GM19324 (cell line): ENCODE data around the gene CTRL.
"Not testable (repeated sequence)": the region's sequence is repeated elsewhere in the genome, so short reads cannot be mapped to it uniquely, and the experiment has no call there.

ENCODE experiments used
- ATAC-seq: cut with Tn5 transposase; IDR thresholded peaks from one replicate; pipeline ENCODE4 v1.9.1; 2021; ENCODE audit warnings: mild to moderate bottlenecking, moderate library complexity; ENCODE audit not compliant: unreplicated experiment, low FRiP score

CTRL gene

DNA sequence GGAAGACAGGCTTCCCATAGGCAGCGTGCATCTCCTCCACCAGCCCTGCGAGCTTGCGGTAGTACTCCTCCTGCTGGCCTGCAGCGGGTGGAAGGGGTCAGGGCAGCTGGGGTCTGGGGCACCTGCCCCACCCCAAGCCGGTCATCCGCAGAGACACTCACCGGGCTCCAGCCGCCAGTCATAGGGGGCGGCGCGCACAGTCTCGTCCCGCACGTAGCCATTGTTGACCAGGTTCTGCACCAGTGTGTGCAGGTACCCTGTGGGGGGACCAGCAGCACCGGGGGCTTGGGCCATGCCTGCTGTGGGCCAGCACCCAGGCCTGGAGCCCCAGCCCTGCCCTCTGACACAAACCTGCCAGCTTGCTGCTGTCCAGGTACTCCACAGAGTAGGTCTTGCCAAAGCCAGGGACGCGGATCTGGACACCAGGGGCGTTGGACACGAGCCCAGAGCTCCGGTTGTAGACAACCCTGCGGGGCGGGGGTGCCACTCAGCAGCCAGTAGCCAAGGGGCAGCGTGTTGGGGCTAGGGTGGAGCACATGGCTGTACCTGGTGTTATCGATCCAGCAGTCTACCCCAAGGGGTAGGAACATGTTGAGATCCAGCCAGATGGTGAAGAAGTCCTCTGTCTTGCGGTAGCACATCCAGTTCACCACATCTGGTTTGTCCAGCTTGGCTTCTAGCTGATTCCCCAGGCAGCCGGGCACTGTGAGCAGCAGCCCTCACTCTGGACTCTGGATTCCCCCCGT, 11.0 kb upstream of the CTRL start:
- ATAC-seq = no peak

DNA sequence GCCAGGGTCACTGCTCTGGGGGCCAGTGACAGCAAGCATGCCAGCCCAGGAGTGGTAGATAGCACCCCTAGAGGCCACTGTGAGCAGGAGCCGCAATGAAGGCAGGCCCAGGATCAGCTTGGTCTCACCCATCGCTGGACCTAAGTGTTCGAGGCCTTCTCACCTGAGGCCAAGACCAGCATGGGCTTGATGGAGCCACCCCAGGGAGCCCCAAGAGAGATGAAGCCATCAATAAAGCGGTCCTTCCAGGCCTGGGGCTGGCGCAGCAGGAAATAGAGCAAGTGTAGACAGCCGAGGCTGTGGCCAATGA, 10.5 kb upstream of the CTRL start:
- no peak for ATAC-seq

DNA sequence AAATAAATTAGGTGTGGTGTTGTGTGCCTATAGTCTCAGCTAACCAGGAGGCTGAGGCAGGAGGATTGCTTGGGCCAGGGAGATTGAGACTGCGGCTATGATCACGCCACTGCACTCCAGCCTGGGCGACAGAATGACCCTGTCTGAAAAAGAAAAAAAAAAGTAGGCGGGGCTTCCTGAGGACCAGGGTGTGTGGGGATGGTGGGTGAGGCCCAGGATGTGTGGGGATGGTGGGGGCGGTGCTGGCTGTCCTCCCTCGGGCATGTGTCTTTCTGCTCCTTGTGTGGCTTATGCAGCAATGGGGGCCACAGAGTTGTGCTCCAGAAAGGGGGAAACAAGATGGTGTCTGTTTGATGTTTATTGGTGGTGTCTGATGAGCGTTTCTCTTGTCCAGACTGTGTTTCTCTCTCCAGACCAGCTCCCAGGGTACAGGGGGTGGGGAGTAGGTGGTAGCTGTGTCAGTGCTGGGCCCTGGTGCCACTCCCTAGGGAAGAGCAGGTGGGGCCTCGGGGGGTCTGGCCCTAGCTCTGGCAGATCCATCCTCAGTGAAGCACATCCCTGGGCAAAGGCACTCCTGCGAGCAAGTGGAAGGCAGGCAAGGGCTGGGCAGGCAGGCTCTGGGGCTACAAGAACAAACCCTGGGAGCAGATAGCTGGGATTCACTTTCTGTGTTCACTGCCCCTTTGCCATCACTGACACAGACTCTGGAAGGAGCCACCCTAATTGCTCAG, 10.0 kb upstream of the CTRL start:
- ATAC-seq = no peak

DNA sequence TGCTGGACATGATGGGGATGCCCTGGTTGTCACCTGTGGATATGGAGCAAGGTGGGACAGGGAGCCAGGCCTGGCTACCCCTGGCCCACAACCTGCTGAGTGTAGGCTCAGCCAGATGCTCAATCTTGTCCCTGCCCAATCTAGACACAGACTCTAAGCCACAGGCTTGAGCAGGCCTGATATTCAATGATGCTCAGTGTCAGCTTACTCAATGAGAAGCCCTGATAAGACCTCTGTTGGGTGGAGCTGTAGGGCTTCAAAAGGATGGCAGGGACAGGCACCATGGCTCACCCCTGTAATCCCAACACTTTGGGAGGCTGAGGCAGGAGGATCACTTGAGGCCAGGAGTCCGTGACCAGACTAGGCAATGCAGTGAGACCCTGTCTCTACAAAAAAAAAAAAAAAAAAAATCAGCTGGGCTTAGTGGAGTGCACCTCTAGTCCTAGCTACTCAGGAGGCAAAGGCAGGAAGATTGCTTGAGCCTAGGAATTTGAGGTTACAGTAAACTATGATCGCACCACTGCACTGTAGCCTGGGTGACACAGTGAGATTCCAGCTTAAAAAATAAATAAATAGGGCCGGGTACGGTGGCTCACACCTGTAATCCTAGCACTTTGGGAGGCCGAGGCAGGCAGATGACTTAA, 8.9 kb upstream of the CTRL start:
- ATAC-seq = no peak

DNA sequence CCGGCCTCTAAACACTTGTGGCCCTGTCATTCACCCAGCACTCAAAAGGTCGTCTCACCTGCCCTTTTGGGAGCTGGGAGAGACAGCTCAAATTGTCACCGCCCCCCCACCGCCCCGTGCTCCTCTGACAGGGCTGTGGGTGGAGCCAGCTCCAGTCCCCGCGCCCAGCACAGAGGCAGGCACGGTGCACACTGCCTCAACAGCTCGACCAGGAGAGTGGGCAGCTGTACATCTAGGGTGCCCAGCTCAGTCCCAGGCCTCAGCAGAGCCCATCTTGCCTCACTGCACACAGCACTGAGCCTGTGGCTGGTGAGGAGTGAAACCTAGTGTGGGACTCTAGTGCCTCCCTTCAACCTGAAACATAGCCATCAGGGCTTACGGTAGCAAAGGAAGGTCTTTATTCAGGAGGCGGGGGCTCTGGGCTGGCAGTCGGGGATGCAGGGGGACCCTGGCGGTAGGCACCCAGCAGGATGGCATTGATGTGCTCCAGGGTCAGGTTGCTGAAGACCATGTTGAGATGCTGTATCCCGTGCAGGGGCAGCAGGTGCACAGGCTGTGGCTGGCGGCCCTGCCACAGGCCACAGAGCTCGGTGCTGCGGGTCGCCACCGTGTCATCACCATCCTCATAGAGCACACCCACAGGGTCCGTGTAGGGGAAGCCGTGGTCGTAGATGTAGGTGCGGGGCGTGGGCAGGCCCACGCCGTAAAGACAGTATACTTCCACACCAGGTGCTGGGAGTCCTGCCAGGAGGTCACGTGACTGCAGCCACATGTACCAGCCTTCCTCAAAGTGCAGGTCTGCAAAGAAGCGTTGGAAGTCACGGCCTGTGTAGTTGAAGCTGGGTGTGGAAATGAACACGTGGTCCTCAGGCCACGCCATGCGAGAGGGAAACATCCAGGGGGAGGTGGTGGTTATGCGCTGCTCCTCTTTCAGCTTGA, 8.1 kb upstream of the CTRL start:
- no peak for ATAC-seq

DNA sequence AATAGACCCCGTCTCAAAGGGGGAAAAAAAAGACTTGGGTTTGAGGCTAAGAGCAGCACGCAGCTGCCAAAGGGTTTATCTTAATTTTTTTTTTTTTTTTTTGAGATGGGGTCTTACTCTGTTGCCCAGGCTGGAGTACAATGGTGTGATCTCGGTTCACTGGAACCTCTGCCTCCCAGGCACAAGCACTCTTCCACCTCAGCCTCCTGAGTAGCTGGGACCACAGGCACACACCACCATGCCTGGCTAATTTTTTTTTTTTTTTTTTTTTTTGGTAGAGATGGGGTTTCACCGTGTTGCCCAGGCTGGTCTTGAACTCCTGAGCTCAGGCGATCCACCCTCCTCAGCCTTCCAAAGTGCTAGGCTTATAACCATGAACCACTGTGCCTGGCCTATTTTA, 6.1 kb upstream of the CTRL start:
- ATAC-seq = not testable (repeated sequence)

DNA sequence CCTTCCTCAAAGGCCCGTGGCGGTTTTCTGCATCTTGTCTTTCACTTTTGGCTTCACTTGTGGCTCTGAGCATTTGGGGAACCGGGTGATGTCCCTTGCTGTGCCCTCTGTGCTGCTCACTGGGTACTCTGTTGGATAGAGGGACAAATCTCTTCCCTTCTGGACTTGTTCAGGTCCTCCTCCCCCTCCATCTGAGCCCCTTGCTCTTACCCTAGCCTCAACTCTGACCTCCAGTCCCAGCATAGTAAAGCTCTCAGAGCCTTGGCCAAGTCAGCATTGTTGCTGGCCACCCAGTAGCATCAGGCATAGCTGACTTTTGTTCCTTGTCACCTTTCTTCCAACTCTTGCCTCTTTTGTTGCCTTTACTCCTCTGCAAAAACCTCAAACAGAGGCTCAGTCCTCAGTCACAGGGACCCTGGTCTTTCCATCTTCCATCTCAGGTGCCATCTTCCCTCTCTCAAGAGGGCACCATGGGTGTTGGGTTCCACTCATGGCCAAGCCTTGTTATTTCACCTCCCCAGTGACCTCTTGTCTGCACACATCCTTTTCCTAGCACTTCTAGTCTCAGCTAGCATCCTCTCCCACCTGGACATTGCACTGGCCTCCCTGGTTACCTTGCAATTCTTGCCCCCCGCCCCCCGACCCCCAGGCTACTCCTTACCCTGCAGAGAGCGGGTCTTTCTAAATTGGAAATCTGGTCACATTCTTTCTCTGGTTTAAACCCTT, 5.4 kb upstream of the CTRL start:
- ATAC-seq = no peak

DNA sequence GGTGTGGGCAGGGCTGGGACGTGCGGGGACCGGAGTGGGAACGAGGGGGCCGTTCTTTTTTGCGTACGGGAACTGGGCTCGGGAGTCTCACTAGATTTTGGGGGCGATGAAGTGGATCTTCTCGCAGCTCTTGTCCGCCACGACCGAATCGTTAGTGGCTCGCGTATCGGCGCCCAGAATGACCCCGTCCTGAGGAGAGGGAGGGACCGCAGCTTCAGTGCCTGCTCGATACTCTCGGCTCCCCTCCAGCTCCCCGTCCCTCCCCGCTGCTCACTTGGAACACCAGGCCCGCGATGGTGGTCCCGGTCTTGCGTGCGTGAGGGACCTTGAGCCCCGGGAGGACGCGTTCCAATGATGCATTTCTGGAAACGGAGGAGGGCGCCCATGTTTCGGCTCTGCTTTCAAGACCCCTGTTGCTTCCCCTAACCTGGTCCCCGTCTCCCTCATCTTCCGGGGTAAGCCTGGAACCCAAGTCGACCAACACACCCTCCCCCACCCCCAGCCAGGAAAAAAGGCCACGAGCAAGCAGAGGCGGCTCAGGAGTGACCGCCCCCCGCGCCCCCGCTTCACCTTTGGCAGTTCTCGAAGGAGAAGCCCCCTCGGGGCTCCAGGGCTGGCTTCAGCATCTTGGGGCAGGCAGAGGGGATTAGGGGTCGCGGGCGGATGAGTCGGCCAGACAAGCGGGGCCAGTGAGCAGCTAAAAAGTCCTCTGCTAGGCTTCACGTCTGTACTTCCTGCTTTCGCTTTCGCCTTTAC, 4.6 kb upstream of the CTRL start, which contains the start of gene PSMB10:
TSS of gene PSMB10 (minus strand) at position 727 of the 756 bp plus-strand sequence. CDS start at position 626, 101 bp downstream.
- ATAC-seq = peak; percentile 43

DNA sequence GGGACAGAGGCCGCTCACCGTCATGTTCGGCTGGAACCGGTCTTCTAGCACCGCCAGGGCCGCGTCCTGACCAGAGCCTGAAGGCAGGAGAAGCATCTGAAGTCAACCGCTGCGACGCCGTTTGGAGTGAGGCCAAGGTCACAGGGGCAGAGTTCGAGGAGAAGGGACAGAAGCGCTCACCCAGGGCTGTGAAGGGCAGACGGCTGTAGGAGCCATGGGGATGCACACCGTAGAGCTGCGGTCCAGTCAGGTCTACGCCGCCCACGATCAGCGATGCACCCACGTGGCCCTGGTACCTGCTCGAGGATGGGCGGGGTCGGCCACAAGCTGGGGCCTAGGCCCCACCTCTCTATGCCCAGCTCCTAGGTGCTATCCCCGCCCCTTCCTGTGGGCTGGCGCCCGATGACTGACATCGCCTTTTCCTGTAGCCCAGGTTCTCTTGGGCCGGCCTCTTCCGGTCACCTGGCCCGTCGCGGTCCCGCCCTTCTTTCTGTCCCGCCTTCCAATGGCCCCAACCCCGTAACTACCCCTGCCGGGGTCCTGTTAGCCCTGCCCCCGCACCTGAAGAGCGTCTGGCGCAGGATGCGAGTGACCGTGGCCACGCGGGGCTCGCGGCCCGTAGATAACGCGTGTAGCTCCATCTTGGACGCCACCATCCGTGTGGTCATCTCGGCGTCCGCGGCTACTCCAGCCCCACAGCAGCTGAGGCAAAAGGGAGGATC, 3.9 kb upstream of the CTRL start:
- ATAC-seq = peak; percentile 87

DNA sequence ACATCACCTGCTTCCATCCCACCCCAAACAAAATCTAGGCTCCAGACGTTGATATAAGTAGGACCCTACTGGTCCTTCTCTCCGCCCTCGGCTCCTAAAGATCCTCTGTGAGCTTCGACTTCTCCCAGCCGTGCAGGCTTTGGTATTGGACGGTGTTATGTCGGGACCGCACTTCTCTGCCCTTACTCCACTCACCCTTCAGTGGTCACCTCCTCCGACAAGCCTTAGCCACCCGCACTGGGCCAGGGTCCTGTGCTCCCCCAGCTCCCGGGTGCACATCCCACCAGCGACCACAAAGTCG, 3.4 kb upstream of the CTRL start:
- ATAC-seq = no peak

DNA sequence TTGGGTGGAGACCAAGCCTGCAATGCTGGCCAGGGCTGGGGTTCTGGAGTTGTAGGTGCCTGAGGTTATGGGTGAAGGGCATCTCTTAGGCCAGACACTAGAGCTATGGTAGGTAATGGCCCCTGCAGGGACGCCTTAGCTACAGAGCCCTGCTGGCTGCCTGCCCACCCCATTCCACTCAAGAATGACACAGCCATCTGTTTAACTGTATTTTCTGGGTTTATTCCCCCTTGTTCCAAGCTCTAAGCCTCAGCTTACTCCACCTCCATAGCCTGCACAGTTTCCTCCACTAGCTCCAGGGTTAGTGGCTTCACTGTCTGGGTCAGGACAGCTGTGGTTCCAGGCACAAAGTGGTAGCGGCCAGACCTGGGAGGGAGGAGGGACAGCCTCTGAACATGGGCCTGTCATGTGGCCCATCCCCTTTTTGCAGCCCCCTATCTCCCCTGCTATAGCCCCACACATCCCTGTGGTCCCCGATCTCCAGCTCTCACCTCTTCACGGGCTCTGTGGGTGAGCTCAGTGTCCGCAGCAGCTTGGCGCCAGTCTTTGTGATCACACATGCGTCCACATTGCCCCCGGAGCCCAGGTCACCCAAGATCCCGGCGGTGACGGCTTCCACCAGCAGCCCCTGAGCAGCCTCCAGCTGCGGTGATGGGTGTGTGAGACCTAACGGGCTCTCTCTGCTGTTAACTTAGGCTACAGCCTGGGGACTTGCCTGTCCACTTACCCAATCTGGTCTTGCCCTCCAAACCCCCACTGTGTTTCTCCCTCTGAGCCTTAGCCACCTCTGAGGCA, 2.8 kb upstream of the CTRL start:
- ATAC-seq = no peak

DNA sequence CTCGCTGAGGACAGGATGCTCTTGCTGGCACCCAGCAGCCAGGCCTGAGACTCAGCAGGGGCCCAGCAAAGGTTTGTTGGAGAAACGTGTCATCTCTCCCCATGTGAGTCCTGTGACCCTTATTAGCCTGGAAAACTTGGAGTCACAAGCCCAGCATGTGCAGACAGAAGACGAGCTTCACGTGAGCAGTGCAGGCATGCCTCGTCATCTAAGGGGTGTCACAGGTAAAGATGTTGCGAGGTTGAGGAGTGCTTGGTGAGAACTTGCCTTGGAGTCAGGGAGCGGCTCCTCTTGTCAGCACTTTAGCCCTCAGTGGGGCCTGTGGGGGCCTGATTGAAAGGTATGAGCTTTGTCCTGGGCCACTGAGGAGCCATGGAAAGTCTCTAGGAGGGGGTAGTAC, 2.1 kb upstream of the CTRL start:
- ATAC-seq = no peak

DNA sequence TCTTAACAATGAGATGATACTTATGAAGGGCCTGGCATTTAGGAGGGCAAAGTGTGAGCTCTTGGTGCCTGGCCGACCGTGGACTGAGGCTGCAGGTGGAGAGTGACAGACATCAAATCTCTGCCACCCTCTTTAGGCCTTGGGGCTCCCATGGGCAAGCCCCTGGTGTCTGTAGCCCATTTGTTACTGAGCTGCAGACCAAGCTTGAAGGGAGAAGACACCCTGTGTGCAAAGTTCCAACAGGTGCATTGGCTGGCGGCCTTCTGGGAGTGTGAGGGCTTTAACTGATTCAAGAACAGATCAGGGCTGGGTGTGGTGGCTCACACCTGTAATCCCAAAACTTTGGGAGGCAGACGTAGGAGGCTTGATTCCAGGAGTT, 789 bp upstream of the CTRL start:
- ATAC-seq = no peak

DNA sequence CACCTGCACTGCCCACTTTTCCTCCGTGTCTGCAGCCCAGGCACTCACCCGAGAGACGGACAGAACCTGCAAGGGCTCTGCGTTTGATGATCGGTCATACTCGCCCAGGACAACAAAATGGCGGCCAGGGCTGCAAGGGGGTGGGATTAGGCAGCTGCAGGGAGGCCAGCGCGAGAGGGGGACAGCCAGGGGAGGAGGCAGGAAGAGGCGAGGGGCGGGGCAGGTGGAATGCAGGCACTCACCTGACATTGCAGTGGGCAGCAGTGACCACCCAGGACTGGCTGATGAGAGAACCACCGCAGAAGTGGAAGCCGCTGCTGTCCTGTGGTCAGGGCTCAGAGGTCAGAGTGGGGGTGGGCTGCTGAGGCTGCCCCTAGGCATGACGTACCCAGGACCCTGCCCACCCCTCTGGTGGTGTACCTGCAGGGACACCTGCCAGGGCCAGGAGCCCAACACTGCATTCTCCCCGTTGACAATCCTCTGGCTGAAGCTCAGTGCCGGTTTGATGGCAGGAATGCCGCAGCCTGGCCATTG, 917 bp downstream of the CTRL start:
- ATAC-seq = no peak

DNA sequence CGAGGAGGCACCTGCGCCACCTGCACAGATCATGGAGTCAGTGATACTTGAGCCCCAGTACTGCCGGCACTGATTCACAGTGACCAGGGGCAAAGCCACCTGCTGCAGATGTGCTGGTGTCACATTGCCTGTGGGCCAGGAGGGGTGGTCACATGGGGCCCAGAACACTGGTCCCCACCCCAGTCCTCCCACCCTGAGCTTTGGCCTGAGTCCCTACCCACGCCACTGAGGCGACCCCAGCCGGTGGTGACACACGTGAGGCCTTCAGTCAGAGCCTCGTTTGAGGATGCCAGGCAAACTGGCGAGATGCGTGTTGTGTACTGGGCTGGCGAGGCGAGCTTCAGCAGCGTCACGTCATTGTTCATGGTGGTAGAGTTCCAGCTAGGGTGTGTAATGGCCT, 1.5 kb downstream of the CTRL start:
- no peak for ATAC-seq

DNA sequence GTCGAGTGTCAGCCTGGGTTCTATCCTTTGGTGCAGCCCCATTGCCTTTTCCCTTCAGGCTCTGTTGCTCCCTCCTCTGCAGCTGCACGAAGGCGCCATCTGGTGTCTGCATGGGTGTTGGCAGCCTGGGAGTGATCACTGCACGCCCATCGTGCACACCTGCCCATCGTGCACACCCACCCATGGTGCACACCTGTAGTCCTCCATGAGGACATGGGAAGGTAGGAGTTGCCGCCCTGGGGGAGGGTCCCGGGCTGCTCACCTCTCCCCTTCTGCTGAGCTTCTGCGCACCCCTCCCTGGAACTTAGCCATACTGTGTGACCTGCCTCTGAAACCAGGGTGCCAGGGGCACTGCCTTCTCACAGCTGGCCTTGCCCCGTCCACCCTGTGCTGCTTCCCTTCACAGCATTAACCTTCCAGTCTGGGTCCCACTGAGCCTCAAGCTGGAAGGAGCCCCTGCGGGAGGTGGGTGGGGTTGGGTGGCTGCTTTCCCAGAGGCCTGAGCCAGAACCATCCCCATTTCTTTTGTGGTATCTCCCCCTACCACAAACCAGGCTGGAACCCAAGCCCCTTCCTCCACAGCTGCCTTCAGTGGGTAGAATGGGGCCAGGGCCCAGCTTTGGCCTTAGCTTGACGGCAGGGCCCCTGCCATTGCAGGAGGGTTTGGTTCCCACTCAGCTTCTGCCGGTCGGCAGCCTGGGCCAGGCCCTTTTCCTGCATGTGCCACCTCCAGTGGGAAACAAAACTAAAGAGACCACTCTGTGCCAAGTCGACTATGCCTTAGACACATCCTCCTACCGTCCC, 2.9 kb downstream of the CTRL start:
- no peak for ATAC-seq

DNA sequence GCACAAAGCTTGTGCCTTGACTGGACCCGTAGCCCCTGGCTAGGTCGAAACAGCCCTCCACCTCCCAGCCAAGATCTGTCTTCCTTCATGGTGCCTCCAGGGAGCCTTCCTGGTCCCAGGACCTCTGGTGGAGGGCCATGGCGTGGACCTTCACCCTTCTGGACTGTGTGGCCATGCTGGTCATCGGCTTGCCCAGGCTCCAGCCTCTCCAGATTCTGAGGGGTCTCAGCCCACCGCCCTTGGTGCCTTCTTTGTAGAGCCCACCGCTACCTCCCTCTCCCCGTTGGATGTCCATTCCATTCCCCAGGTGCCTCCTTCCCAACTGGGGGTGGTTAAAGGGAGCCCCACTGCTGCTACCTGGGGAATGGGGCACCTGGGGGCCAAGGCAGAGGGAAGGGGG, 3.5 kb downstream of the CTRL start:
- ATAC-seq = no peak
